ENCODE measurements around the gene C1QTNF5.

The C1QTNF5 gene

GRCh38 chr11:119314726-119315125, 26.0 kb downstream of the C1QTNF5 start:
- Histone ChIP-seq H3K9ac (ENCODE audit: low read depth, low read length, poor library complexity) (no peak overlapping the region), H4K91ac (ENCODE audit: low read depth, low read length, poor library complexity) (no peak overlapping the region), H3K27me3 (ENCODE audit: control insufficient read depth in 3 of 3, insufficient read depth in 3 of 3, low read depth in 1 of 3, low read length in 3 of 3) (peaks cover 6 to 37% (median 15%) of the 10 kb centered on the region in 3 experiments), H2BK5ac (ENCODE audit: low read length) (peak overlapping the region; percentile 57), H3K4me1 (ENCODE audit: control insufficient read depth in 2 of 2, insufficient read depth in 1 of 2, low read depth in 1 of 2, low read length in 2 of 2) (peaks cover 38 to 39% of the 10 kb centered on the region in 2 donors), H4K8ac (ENCODE audit: low read depth, low read length) (no peak overlapping the region), H3K27ac (replicated peaks; ENCODE audit: low read length) (no peak overlapping the region), H3K14ac (ENCODE audit: low read length) (peak overlapping the region; percentile 39), H3K79me1 (ENCODE audit: low read depth, low read length) (no peaks in the 10 kb centered on the region), H2AFZ (ENCODE audit: low read length) (peak overlapping the region; percentile 95), H3K4me2 (ENCODE audit: insufficient read depth, low read length, poor library complexity, severe bottlenecking) (peak overlapping the region; percentile 94), H3K9me3 (replicated peaks in 1 of 2; ENCODE audit: control insufficient read depth in 2 of 2, insufficient read depth in 1 of 2, low read depth in 1 of 2, low read length in 2 of 2) (no peaks in the 10 kb centered on the region), H3K36me3 (replicated peaks in 1 of 2; ENCODE audit: control insufficient read depth in 2 of 2, insufficient read depth in 2 of 2, low read length in 2 of 2) (peaks cover under 1 to 24% of the 10 kb centered on the region in 2 donors), H3K23ac (ENCODE audit: low read depth, low read length, poor library complexity) (peak overlapping the region; percentile 11), H3K4ac (ENCODE audit: low read length) (no peak overlapping the region), H2AK5ac (ENCODE audit: low read depth, low read length) (peak overlapping the region; percentile 82), H2BK12ac (ENCODE audit: low read length) (no peak overlapping the region), H3K18ac (ENCODE audit: low read length) (peak overlapping the region; percentile 86), H3K4me3 (ENCODE audit: low read length in 2 of 2) (peak overlapping the region in 1 of 2 donors; percentile 23), H2BK120ac (ENCODE audit: low read depth, low read length) (no peak overlapping the region), H2BK15ac (ENCODE audit: low read length) (no peak overlapping the region)
- no CpG with 5 or more reads among the region's 18 CpGs for whole genome bisulfite sequencing, 2 donors (ENCODE audit: extremely low coverage in 2 of 2, insufficient read length in 2 of 2, insufficient replicate concordance in 1 of 2)
- no peak for DNase-seq (ENCODE audit: low spot score)

GRCh38 chr11:119310682-119311052, 30.0 kb downstream of the C1QTNF5 start:
- Histone ChIP-seq H3K9me3 (replicated peaks in 1 of 2; ENCODE audit: control insufficient read depth in 2 of 2, insufficient read depth in 1 of 2, low read depth in 1 of 2, low read length in 2 of 2) (no peaks in the 10 kb centered on the region), H3K36me3 (replicated peaks in 1 of 2; ENCODE audit: control insufficient read depth in 2 of 2, insufficient read depth in 2 of 2, low read length in 2 of 2) (peaks cover 37% of the 10 kb centered on the region in 2 donors), H2AK5ac (ENCODE audit: low read depth, low read length) (no peak overlapping the region), H2BK120ac (ENCODE audit: low read depth, low read length) (no peak overlapping the region), H3K18ac (ENCODE audit: low read length) (no peak overlapping the region), H2BK15ac (ENCODE audit: low read length) (no peak overlapping the region), H4K8ac (ENCODE audit: low read depth, low read length) (no peak overlapping the region), H4K91ac (ENCODE audit: low read depth, low read length, poor library complexity) (no peak overlapping the region), H3K14ac (ENCODE audit: low read length) (no peak overlapping the region), H3K9ac (ENCODE audit: low read depth, low read length, poor library complexity) (no peak overlapping the region), H3K4ac (ENCODE audit: low read length) (no peak overlapping the region), H2BK5ac (ENCODE audit: low read length) (no peak overlapping the region), H3K23ac (ENCODE audit: low read depth, low read length, poor library complexity) (no peak overlapping the region), H3K4me3 (ENCODE audit: low read length in 2 of 2) (no peak overlapping the region), H3K4me2 (ENCODE audit: insufficient read depth, low read length, poor library complexity, severe bottlenecking) (no peak overlapping the region), H2AFZ (ENCODE audit: low read length) (no peak overlapping the region), H3K4me1 (ENCODE audit: control insufficient read depth in 2 of 2, insufficient read depth in 1 of 2, low read depth in 1 of 2, low read length in 2 of 2) (peaks cover 7 to 18% of the 10 kb centered on the region in 2 donors), H3K79me1 (ENCODE audit: low read depth, low read length) (no peaks in the 10 kb centered on the region), H2BK12ac (ENCODE audit: low read length) (no peak overlapping the region), H3K27me3 (ENCODE audit: control insufficient read depth in 3 of 3, insufficient read depth in 3 of 3, low read depth in 1 of 3, low read length in 3 of 3) (peaks cover 1 to 13% (median 5%) of the 10 kb centered on the region in 3 experiments), H3K27ac (replicated peaks; ENCODE audit: low read length) (no peak overlapping the region)
- WGBS, 2 donors (ENCODE audit: extremely low coverage in 2 of 2, insufficient read length in 2 of 2, insufficient replicate concordance in 1 of 2) = no CpG with 5 or more reads among the region's 20 CpGs
- DNase-seq (ENCODE audit: low spot score) = no peak

- H3K27ac ChIP-seq (replicated peaks; ENCODE audit: low read length) = no peak overlapping the region
- H2BK120ac ChIP-seq (ENCODE audit: low read depth, low read length) = no peak overlapping the region
- no peak overlapping the region for H3K18ac ChIP-seq (ENCODE audit: low read length)
- no peak overlapping the region for H3K23ac ChIP-seq (ENCODE audit: low read depth, low read length, poor library complexity)
- peaks cover 2 to 13% of the 10 kb centered on the region in 2 donors for H3K4me1 ChIP-seq (ENCODE audit: control insufficient read depth in 2 of 2, insufficient read depth in 1 of 2, low read depth in 1 of 2, low read length in 2 of 2)
- no peak overlapping the region for H3K14ac ChIP-seq (ENCODE audit: low read length)
- no peak overlapping the region for H2BK5ac ChIP-seq (ENCODE audit: low read length)
- no peak overlapping the region for H2BK12ac ChIP-seq (ENCODE audit: low read length)
- H4K91ac ChIP-seq (ENCODE audit: low read depth, low read length, poor library complexity) = no peak overlapping the region
- H3K27me3 ChIP-seq (ENCODE audit: control insufficient read depth in 3 of 3, insufficient read depth in 3 of 3, low read depth in 1 of 3, low read length in 3 of 3) = peaks cover 0 to 8% (median 0%) of the 10 kb centered on the region in 3 experiments
- H3K36me3 ChIP-seq (replicated peaks in 1 of 2; ENCODE audit: control insufficient read depth in 2 of 2, insufficient read depth in 2 of 2, low read length in 2 of 2) = peaks cover 37 to 41% of the 10 kb centered on the region in 2 donors
- no peak overlapping the region for H4K8ac ChIP-seq (ENCODE audit: low read depth, low read length)
- no peak overlapping the region for H3K4me3 ChIP-seq (ENCODE audit: low read length in 2 of 2)
- no peaks in the 10 kb centered on the region for H3K9me3 ChIP-seq (replicated peaks in 1 of 2; ENCODE audit: control insufficient read depth in 2 of 2, insufficient read depth in 1 of 2, low read depth in 1 of 2, low read length in 2 of 2)
- no peak overlapping the region for H3K9ac ChIP-seq (ENCODE audit: low read depth, low read length, poor library complexity)
- no peak for DNase-seq (ENCODE audit: low spot score)
- H3K4ac ChIP-seq (ENCODE audit: low read length) = no peak overlapping the region
- H3K79me1 ChIP-seq (ENCODE audit: low read depth, low read length) = no peaks in the 10 kb centered on the region
- no peak overlapping the region for H2AFZ ChIP-seq (ENCODE audit: low read length)
- no peak overlapping the region for H2BK15ac ChIP-seq (ENCODE audit: low read length)
- H2AK5ac ChIP-seq (ENCODE audit: low read depth, low read length) = no peak overlapping the region
- WGBS, 2 donors (ENCODE audit: extremely low coverage in 2 of 2, insufficient read length in 2 of 2, insufficient replicate concordance in 1 of 2) = no CpG with 5 or more reads among the region's 17 CpGs
- no peak overlapping the region for H3K4me2 ChIP-seq (ENCODE audit: insufficient read depth, low read length, poor library complexity, severe bottlenecking)
Measured at GRCh38 chr11:119309953-119310681, 30.6 kb downstream of the C1QTNF5 start.

- Histone ChIP-seq H3K4ac (ENCODE audit: low read length) (no peak overlapping the region), H3K27me3 (ENCODE audit: control insufficient read depth in 3 of 3, insufficient read depth in 3 of 3, low read depth in 1 of 3, low read length in 3 of 3) (peaks cover 0 to under 1% (median 0%) of the 10 kb centered on the region in 3 experiments), H3K4me3 (ENCODE audit: low read length in 2 of 2) (no peak overlapping the region), H2BK15ac (ENCODE audit: low read length) (no peak overlapping the region), H3K9me3 (replicated peaks in 1 of 2; ENCODE audit: control insufficient read depth in 2 of 2, insufficient read depth in 1 of 2, low read depth in 1 of 2, low read length in 2 of 2) (no peaks in the 10 kb centered on the region), H4K91ac (ENCODE audit: low read depth, low read length, poor library complexity) (no peak overlapping the region), H2BK5ac (ENCODE audit: low read length) (no peak overlapping the region), H2AFZ (ENCODE audit: low read length) (no peak overlapping the region), H4K8ac (ENCODE audit: low read depth, low read length) (no peak overlapping the region), H3K4me1 (ENCODE audit: control insufficient read depth in 2 of 2, insufficient read depth in 1 of 2, low read depth in 1 of 2, low read length in 2 of 2) (peaks cover 2 to 8% of the 10 kb centered on the region in 2 donors), H2BK12ac (ENCODE audit: low read length) (no peak overlapping the region), H2AK5ac (ENCODE audit: low read depth, low read length) (no peak overlapping the region), H3K36me3 (replicated peaks in 1 of 2; ENCODE audit: control insufficient read depth in 2 of 2, insufficient read depth in 2 of 2, low read length in 2 of 2) (peaks cover 37 to 45% of the 10 kb centered on the region in 2 donors), H3K27ac (replicated peaks; ENCODE audit: low read length) (no peak overlapping the region), H3K79me1 (ENCODE audit: low read depth, low read length) (no peaks in the 10 kb centered on the region), H3K9ac (ENCODE audit: low read depth, low read length, poor library complexity) (no peak overlapping the region), H3K4me2 (ENCODE audit: insufficient read depth, low read length, poor library complexity, severe bottlenecking) (no peak overlapping the region), H3K18ac (ENCODE audit: low read length) (no peak overlapping the region), H3K23ac (ENCODE audit: low read depth, low read length, poor library complexity) (no peak overlapping the region), H2BK120ac (ENCODE audit: low read depth, low read length) (no peak overlapping the region), H3K14ac (ENCODE audit: low read length) (no peak overlapping the region)
- WGBS, 2 donors (ENCODE audit: extremely low coverage in 2 of 2, insufficient read length in 2 of 2, insufficient replicate concordance in 1 of 2) = no CpG with 5 or more reads among the region's 11 CpGs
- DNase-seq (ENCODE audit: low spot score) = no peak
Measured at GRCh38 chr11:119309411-119309810, 31.3 kb downstream of the C1QTNF5 start.
